ENCODE results near the gene TACR2.

DNA sequence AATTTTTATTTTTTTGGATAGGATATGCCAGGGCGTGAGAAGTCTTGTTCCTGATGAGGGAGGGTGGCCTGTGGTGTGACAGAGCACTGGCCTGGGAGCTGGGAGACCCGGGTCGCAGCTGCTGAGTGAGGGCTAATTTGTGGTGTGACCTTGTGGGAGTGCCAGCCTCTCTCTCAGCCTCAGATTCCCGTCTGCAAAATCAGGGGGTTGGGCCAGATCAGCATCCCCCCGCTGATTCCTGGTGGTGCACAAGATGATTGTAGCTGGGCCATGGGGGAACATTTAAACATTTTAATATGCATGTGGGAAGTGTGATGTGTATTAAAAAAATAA lies 49.4 kb upstream of the TACR2 start:
- TF ChIP-seq CTCF (IDR thresholded peaks at IDR 0.05) (no peak), POLR2AphosphoS5 (IDR thresholded peaks at IDR 0.05; ENCODE audit: low read depth, low read length) (no peak)

Measured in Panc1 (cell line).